ENCODE data around the gene SIDT1. TPM values are rescaled to one million over a fixed set of nuclear protein-coding genes. Genes with fewer than 3 reads are reported as not detected.

Gene SIDT1
- total RNA-seq, 1 experiment from 2014 or later: 0.42 TPM

DNA sequence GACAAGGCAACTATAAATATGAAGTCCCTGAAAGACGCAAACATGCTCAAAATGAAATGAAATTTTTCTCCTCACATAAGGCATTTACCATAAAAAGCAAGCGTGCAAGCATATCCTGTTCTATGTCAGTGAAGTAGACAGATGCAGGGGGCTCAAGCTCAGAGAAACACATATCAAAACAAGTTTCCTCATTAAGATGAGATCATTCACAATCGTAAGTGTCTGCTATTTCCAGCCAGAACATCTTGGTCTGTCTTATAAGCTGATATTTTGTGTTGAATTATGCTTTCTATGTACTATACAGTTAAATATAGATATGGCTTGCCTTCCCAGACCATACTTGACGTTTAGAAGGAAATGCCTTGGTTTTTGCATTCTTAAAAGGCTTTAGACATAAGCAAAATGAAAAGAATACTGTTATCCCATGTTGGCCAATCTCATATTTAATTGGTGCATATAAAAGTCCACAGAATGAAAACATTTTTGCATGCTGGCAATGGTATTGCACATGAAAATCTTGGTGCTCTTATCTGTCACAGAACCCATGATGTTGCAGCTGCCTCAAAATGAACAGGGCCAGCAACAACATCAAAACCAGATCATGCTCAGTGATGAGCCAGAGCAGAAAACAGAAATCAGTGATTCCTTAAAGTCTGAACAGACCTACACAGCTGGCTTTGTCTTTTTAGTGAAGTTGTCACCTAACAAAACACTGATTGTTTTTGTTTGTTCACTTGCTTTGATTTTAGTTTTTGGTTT, 65.4 kb downstream of the SIDT1 start:
- Histone ChIP-seq H3K36me3 (no peaks in the 10 kb centered on the region), H3K4me3 (no peak overlapping the region), H3K9me3 (replicated peaks) (no peaks in the 10 kb centered on the region), H3K27ac (no peak overlapping the region), H3K4me1 (no peaks in the 10 kb centered on the region), H3K27me3 (no peaks in the 10 kb centered on the region)
- no peak for DNase-seq

DNA sequence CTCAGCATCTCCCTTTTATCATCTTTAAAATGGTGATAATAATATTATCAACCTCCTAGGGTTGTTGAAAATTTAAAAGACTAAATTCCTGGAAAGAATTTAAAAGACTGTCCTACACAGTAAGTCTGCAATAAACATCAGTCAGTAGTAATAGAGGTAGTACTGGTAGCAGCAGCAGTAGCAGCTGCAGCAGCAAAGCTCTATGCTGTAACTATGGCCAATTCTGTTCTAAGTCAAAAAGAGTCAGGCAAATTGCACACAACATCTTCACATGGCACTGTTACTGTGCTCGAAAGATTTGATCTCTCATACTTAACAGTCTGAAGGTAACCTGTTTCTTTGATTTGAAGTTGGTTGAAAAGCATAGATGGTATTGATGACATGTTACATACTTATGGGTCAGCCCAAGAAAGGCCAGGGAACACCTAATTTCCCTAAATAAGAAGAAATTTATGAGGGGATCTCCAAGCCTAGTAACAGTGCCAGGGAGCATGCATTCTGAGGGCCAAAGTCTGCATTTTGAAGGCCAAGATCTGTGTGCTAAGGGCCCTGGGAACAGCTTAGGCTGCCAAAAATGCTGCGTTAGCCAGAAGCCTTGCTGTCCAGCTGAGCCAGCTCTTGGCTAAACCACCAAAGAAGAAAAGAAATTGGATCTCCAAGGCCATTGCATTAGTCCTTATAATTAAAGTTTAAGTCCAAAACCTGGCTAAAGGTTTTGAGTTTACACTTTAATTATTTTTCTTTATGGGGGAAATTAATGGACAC, 68.2 kb downstream of the SIDT1 start:
- no peak for DNase-seq
- Histone ChIP-seq H3K36me3 (no peaks in the 10 kb centered on the region), H3K4me3 (no peak overlapping the region), H3K27ac (no peak overlapping the region), H3K9me3 (replicated peaks) (no peaks in the 10 kb centered on the region), H3K27me3 (no peaks in the 10 kb centered on the region), H3K4me1 (no peaks in the 10 kb centered on the region)

DNA sequence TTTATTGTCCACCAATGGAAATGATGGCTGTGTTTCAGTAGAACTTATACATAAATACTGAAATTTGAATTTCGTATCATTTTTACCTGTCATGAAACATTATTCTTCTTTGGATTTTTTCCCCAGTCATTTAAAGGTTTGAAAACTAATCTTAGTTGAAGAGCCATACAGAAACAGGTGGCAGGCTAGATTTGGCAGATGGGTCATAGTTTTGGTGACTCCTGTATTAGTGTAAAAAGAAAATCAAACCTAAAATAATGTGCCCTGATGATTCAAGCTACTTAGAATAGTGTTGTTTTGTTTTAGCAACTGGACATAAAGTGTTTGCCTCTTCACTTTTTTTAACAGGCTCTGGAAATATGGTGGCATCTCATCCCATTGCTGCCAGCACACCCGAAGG, 68.9 kb downstream of the SIDT1 start:
- H3K36me3 ChIP-seq: no peaks in the 10 kb centered on the region
- no peaks in the 10 kb centered on the region for H3K27me3 ChIP-seq
- H3K4me3 ChIP-seq: no peak overlapping the region
- no peak overlapping the region for H3K27ac ChIP-seq
- no peak for DNase-seq
- H3K9me3 ChIP-seq (replicated peaks): no peaks in the 10 kb centered on the region
- no peaks in the 10 kb centered on the region for H3K4me1 ChIP-seq

DNA sequence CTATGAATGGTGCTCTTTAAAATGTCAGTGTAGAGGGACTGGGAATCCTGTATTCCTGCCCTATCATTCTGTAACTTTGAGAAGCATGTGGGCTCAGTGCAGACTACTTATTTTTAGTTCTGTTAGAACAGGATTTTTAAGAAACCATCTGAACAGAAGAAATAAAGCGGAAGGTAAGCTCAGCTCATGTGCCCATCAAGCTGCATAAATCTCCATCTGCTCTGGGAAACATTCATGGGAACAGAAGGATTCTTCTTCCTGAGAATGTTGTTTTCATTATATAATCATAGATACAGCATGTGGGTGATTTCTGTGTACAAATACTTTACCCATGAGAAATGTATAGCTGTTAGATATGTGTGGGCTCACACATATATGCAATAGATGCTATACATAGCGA, 69.9 kb downstream of the SIDT1 start:
- H3K27me3 ChIP-seq: no peaks in the 10 kb centered on the region
- H3K4me1 ChIP-seq: 0 out of 2 replicates have a peak, but pooled peaks cover 6% of the 10 kb centered on the region
- no peaks in the 10 kb centered on the region for H3K9me3 ChIP-seq (replicated peaks)
- no peak overlapping the region for H3K4me3 ChIP-seq
- no peaks in the 10 kb centered on the region for H3K36me3 ChIP-seq
- H3K27ac ChIP-seq: no peak overlapping the region
- no peak for DNase-seq

DNA sequence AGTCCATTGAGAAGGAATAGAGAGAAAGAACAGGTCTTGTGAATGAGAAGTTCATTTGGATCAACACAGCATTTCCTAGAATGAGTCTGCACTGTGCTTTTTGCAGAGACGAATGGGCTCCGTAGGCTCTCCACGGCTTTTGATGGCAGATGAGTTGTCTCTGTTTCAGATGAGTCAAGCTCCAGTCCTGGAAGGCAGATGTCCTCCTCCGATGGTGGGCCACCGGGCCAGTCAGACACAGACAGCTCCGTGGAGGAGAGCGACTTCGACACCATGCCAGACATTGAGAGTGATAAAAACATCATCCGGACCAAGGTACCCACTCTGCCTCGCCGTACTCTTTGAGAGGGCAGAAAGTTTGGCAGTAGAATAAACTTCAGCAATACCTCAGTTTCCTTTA, 70.5 kb downstream of the SIDT1 start:
- H3K27me3 ChIP-seq: no peaks in the 10 kb centered on the region
- no peaks in the 10 kb centered on the region for H3K9me3 ChIP-seq (replicated peaks)
- H3K36me3 ChIP-seq: no peaks in the 10 kb centered on the region
- no peak overlapping the region for H3K27ac ChIP-seq
- no peak for DNase-seq
- 0 out of 2 replicates have a peak, but pooled peaks cover 6% of the 10 kb centered on the region for H3K4me1 ChIP-seq
- H3K4me3 ChIP-seq: no peak overlapping the region

DNA sequence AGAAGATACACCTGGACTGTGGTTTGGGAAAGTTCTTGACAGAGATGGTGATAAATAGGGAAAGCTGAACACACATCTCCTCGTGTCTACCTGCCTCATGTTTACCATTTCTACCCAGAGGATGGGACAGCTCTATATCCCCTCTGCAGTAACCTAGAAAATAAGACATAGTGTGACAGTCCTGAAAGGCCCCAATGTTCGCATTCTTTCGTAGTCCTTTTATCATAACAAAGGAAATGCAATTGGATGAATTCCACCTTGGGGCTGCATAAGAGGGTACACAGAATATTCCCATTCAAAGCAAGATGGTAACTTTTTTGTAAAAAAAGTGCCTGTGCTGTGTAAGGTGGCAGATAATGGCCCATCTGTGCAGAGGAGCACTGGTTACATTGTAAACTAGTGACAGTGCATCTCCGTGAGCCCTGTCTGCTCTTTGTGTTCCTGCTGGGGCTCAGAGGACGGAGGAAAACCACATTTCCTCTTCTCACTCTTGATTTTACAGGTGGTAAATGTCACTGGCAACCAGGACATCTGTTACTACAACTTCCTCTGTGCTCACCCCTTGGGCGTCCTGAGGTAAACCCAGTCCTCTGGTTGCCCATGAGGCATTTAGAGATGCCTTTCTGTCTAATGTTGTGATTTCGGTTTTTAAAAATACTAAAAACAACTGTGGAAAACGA, 74.3 kb downstream of the SIDT1 start:
- H3K4me1 ChIP-seq: 0 out of 2 replicates have a peak, but pooled peaks cover 6% of the 10 kb centered on the region
- H3K4me3 ChIP-seq: no peak overlapping the region
- no peak overlapping the region for H3K27ac ChIP-seq
- no peaks in the 10 kb centered on the region for H3K36me3 ChIP-seq
- DNase-seq: no peak
- H3K27me3 ChIP-seq: no peaks in the 10 kb centered on the region
- no peaks in the 10 kb centered on the region for H3K9me3 ChIP-seq (replicated peaks)

DNA sequence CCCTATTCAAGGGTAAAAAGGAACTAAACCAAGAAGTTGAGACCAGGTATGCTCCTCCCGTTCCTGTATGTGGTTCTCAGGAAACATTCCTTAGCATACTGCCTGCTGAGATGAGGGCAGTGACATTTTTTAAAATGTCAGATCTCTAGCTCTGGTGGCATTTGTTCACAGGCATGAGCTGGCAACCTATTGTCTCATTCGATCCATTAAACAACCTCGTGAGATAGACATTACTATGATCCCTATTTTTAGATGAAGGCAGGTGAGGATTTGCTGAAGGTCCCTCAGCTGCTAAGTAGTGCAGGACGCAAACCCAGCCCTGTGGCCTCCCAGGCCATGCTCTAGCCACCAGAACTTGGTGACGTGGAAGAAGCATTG, 74.9 kb downstream of the SIDT1 start:
- Histone ChIP-seq H3K4me1 (0 out of 2 replicates have a peak, but pooled peaks cover 6% of the 10 kb centered on the region), H3K27me3 (no peaks in the 10 kb centered on the region), H3K9me3 (replicated peaks) (no peaks in the 10 kb centered on the region), H3K36me3 (no peaks in the 10 kb centered on the region), H3K27ac (no peak overlapping the region), H3K4me3 (no peak overlapping the region)
- no peak for DNase-seq

DNA sequence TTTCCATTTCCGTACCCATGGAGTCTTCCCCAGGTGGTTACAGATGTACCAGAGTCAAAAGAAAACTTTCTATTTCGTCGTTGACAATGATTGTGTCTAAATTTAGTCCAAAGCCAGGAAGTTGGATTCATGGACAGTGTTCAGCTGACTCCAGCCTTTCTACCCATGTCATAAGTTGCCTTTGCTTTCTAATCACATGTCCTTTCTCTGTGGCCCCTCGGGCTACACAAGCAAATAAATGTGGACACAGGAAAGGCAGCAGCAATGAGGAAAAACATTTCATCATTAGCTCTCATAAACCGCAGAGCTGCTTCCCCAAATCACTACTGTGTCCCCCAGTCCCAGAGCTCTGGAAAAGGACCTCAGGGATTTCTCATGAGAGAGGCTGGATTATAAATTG, 82.0 kb downstream of the SIDT1 start:
- 0 out of 2 replicates have a peak, but pooled peaks cover 3% of the 10 kb centered on the region for H3K4me1 ChIP-seq
- H3K27me3 ChIP-seq: no peaks in the 10 kb centered on the region
- no peak overlapping the region for H3K27ac ChIP-seq
- H3K9me3 ChIP-seq (replicated peaks): no peaks in the 10 kb centered on the region
- H3K36me3 ChIP-seq: no peaks in the 10 kb centered on the region
- peak in 1 of 2 experiments; percentile 24 for DNase-seq
- no peak overlapping the region for H3K4me3 ChIP-seq

DNA sequence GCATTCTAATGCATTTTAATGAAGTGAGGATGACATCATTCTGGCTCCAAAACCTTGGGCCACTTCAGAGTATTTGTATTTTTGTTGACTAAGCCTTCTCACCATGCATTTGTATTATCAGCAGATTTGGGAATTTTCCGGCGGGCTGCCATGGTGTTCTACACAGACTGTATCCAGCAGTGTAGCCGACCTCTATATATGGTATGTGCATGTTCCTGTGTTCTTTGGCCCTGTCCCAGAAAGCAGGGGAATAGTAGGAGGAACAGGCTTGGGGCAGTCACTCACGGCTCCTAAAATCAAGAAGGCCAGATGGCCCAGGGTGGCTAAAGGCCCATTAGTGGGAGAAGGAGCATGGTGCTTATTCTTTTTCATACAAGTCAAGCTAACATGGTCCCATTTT, 83.6 kb downstream of the SIDT1 start:
- no peak for DNase-seq
- H3K27me3 ChIP-seq: no peaks in the 10 kb centered on the region
- 0 out of 2 replicates have a peak, but pooled peaks cover 3% of the 10 kb centered on the region for H3K4me1 ChIP-seq
- no peaks in the 10 kb centered on the region for H3K36me3 ChIP-seq
- H3K9me3 ChIP-seq (replicated peaks): no peaks in the 10 kb centered on the region
- no peak overlapping the region for H3K4me3 ChIP-seq
- no peak overlapping the region for H3K27ac ChIP-seq

DNA sequence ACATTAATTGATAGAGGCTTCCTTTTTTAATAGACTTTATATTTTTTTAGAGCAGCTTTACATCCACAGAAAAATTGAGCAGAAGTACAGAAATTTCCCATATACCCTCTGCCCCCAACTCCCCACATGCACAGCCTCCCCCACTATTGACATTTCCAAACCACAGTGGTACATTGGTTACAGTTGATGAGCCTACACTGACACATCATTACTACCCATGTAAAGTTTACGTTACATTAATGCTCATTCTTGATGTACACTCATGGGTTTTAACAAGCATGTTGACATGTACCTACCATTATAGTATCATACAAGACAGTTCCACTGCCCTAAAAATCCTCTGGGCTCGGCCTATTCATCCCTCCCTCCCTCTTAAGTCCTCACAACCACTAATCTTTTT, 85.4 kb downstream of the SIDT1 start:
- no peak for DNase-seq
- no peaks in the 10 kb centered on the region for H3K36me3 ChIP-seq
- H3K27ac ChIP-seq: no peak overlapping the region
- H3K4me1 ChIP-seq: 0 out of 2 replicates have a peak, but pooled peaks cover 3% of the 10 kb centered on the region
- H3K4me3 ChIP-seq: no peak overlapping the region
- H3K9me3 ChIP-seq (replicated peaks): no peaks in the 10 kb centered on the region
- H3K27me3 ChIP-seq: no peaks in the 10 kb centered on the region

DNA sequence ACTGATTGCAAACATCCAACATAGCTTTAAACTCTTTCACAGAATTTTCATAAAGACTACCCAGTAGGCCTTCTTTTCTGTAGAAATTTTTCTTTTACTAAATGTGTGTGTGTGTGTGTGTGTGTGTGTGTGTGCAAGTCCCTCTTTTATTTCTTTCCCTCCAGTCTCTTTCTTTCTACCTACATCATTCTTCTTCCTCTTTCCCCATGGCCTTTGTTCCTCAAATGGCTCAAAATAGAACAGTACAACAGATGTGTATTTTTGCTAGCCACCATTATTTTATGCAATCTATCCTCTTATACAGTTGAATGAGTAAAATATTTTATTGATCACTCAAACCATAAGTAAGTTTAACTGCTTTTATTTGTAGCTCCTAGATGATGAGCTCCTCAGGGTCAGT, 87.7 kb downstream of the SIDT1 start:
- H3K27me3 ChIP-seq: no peaks in the 10 kb centered on the region
- no peaks in the 10 kb centered on the region for H3K9me3 ChIP-seq (replicated peaks)
- DNase-seq: no peak
- H3K4me3 ChIP-seq: no peak overlapping the region
- no peaks in the 10 kb centered on the region for H3K36me3 ChIP-seq
- H3K27ac ChIP-seq: no peak overlapping the region
- no peaks in the 10 kb centered on the region for H3K4me1 ChIP-seq

DNA sequence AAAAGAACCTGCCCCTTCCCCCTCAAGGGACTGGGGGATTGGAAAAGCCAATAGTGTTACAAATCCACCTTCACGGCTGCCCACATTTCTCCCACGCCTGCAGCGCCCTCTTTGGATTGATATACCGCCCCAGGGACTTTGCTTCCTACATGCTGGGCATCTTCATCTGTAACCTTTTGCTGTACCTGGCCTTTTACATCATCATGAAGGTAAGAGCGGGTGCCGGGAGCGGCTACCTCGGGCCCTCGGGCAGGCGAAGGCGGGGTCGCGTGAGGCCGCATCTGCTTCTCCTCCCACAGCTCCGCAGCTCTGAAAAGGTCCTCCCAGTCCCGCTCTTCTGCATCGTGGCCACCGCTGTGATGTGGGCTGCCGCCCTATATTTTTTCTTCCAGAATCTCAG, 91.0 kb downstream of the SIDT1 start:
- Histone ChIP-seq H3K4me1 (no peaks in the 10 kb centered on the region), H3K27me3 (no peaks in the 10 kb centered on the region), H3K4me3 (no peak overlapping the region), H3K27ac (no peak overlapping the region), H3K9me3 (replicated peaks) (no peaks in the 10 kb centered on the region), H3K36me3 (no peaks in the 10 kb centered on the region)
- no peak for DNase-seq

DNA sequence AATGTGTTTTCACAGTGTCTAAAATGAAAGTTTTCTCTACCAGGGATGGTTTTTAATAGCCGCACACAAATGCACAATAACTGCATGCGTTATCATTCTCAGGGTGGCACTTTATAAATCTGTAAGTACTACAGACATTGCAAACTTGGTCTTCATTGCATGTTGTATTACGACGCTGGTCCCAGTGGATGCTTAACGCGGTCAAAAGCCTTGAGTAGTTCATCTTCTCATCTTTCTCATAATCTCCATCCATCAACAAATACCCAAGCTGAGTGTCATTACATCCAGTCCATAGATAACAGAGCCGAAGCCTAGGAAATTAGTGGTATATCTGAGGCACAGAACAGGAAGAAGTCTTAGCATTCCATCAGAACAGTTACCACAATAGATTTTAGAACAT, 91.5 kb downstream of the SIDT1 start:
- Histone ChIP-seq H3K9me3 (replicated peaks) (no peaks in the 10 kb centered on the region), H3K36me3 (no peaks in the 10 kb centered on the region), H3K27me3 (no peaks in the 10 kb centered on the region), H3K27ac (no peak overlapping the region), H3K4me3 (no peak overlapping the region), H3K4me1 (no peaks in the 10 kb centered on the region)
- no peak for DNase-seq

DNA sequence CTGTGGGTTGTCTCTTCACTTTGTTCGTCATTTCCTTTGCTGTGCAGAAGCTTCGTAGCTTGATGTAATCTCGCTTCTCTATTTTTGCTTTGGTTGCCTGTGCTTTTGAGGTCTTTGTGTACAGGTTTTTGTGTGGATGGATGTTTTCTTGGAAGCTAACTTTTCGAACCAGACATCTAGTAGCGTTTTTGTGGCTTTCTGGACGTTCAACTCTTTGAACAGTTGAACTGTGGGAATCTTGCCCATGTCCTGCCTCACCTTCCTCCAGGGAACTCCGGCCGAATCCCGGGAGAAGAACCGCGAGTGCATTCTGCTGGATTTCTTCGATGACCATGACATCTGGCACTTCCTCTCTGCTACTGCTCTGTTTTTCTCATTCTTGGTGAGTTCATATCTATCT, 93.5 kb downstream of the SIDT1 start:
- Histone ChIP-seq H3K36me3 (no peaks in the 10 kb centered on the region), H3K4me1 (no peaks in the 10 kb centered on the region), H3K27me3 (no peaks in the 10 kb centered on the region), H3K4me3 (peak overlapping the region; percentile 32), H3K27ac (no peak overlapping the region), H3K9me3 (replicated peaks) (no peaks in the 10 kb centered on the region)
- DNase-seq: peak in 1 of 2 experiments; percentile 38
